Neuronal stem cell (in vitro differentiated cells): Measurements from ENCODE around the gene VWDE.

Experiments used
- DNase-seq: peaks from one replicate; pipeline ENCODE4 v3.0.0-alpha.2; 2013; ENCODE audit warnings: low spot score
- H2AFZ ChIP-seq: one replicate; pipeline ENCODE4 v1.6.1; 2013; ENCODE audit warnings: mild to moderate bottlenecking, low read length, inconsistent platforms
- H2AK5ac ChIP-seq: 2 replicates; pipeline ENCODE4 v1.6.1; 2013; ENCODE audit warnings: low read depth, mild to moderate bottlenecking, inconsistent platforms, low read length, moderate library complexity, mixed read lengths
- H2BK120ac ChIP-seq: 2 replicates; pipeline ENCODE4 v1.6.1; 2013; ENCODE audit warnings: low read depth, mild to moderate bottlenecking, inconsistent platforms, low read length, moderate library complexity, mixed read lengths
- H2BK12ac ChIP-seq: one replicate; pipeline ENCODE4 v1.6.1; 2013; ENCODE audit warnings: low read length, inconsistent platforms
- H2BK15ac ChIP-seq: 2 replicates; pipeline ENCODE4 v1.6.1; 2013; ENCODE audit warnings: mild to moderate bottlenecking, low read length, inconsistent platforms, mixed read lengths
- H2BK5ac ChIP-seq: one replicate; pipeline ENCODE4 v1.6.1; 2013; ENCODE audit warnings: inconsistent platforms, mild to moderate bottlenecking, low read length, moderate library complexity
- H3K14ac ChIP-seq: one replicate; pipeline ENCODE4 v1.6.1; 2013; ENCODE audit warnings: low read length, inconsistent platforms
- H3K18ac ChIP-seq: 2 replicates; pipeline ENCODE4 v1.6.1; 2013; ENCODE audit warnings: low read length, inconsistent platforms
- H3K23ac ChIP-seq: 2 replicates; pipeline ENCODE4 v1.6.1; 2013; ENCODE audit warnings: low read depth, mild to moderate bottlenecking, mixed read lengths, low read length, inconsistent platforms; ENCODE audit not compliant: poor library complexity
- H3K27ac ChIP-seq: replicated peaks from 3 replicates; pipeline ENCODE4 v1.5.1; 2013; ENCODE audit warnings: low read length, inconsistent platforms
- H3K27me3 ChIP-seq, 3 experiments: 2 replicates each; pipeline ENCODE4 v1.6.1; 2013; ENCODE audit warnings: low read length in 3 of 3, mild to moderate bottlenecking in 2 of 3, inconsistent platforms in 1 of 3, low read depth in 1 of 3, mixed read lengths in 1 of 3, moderate library complexity in 1 of 3; ENCODE audit not compliant: control insufficient read depth in 3 of 3, insufficient read depth in 3 of 3
- H3K36me3 ChIP-seq, 2 donors: replicated peaks in 1 of 2; 2 replicates each; pipeline ENCODE4 v1.6.1; 2013; ENCODE audit warnings: low read length in 2 of 2; ENCODE audit not compliant: control insufficient read depth in 2 of 2, insufficient read depth in 2 of 2
- H3K4ac ChIP-seq: 2 replicates; pipeline ENCODE4 v1.6.1; 2013; ENCODE audit warnings: inconsistent platforms, mild to moderate bottlenecking, low read length, moderate library complexity
- H3K4me1 ChIP-seq, 2 donors: 1 replicate in 1 of 2; 2 replicates in 1 of 2; pipeline ENCODE4 v1.6.1; 2013; ENCODE audit warnings: low read length in 2 of 2, low read depth in 1 of 2; ENCODE audit not compliant: control insufficient read depth in 2 of 2, insufficient read depth in 1 of 2
- H3K4me2 ChIP-seq: one replicate; pipeline ENCODE4 v1.6.1; 2013; ENCODE audit warnings: mild to moderate bottlenecking, low read length, inconsistent platforms; ENCODE audit not compliant: insufficient read depth, poor library complexity, severe bottlenecking
- H3K4me3 ChIP-seq, 2 donors: 2 replicates each; pipeline ENCODE4 v1.5.1; 2013; ENCODE audit warnings: low read length in 2 of 2, mild to moderate bottlenecking in 2 of 2, inconsistent platforms in 1 of 2, moderate library complexity in 1 of 2
- H3K79me1 ChIP-seq: one replicate; pipeline ENCODE4 v1.6.1; 2013; ENCODE audit warnings: low read depth, mild to moderate bottlenecking, inconsistent platforms, low read length, moderate library complexity
- H3K9ac ChIP-seq: one replicate; pipeline ENCODE4 v1.6.1; 2013; ENCODE audit warnings: mild to moderate bottlenecking, low read depth, low read length, inconsistent platforms; ENCODE audit not compliant: poor library complexity
- H3K9me3 ChIP-seq, 2 donors: replicated peaks in 1 of 2; 2 replicates each; pipeline versions ENCODE3 to v1.6.1; 2013; ENCODE audit warnings: low read length in 2 of 2, mild to moderate bottlenecking in 2 of 2, inconsistent platforms in 1 of 2, low read depth in 1 of 2, mixed read lengths in 1 of 2, moderate library complexity in 1 of 2; ENCODE audit not compliant: control insufficient read depth in 2 of 2, insufficient read depth in 1 of 2
- H4K8ac ChIP-seq: one replicate; pipeline ENCODE4 v1.6.1; 2013; ENCODE audit warnings: low read depth, mild to moderate bottlenecking, inconsistent platforms, low read length, moderate library complexity
- H4K91ac ChIP-seq: one replicate; pipeline ENCODE4 v1.6.1; 2013; ENCODE audit warnings: low read length, low read depth, mild to moderate bottlenecking, inconsistent platforms; ENCODE audit not compliant: poor library complexity
- WGBS, 2 donors: extraction: QIAGEN DNeasy Blood & Tissue Kit; methylation state at CpG; one replicate each; pipeline ENCODE4 v1.1.7; 2013; ENCODE audit warnings: missing lambda C conversion rate in 2 of 2, mixed read lengths in 1 of 2; ENCODE audit not compliant: insufficient read length in 2 of 2, insufficient replicate concordance in 1 of 2; ENCODE audit errors: extremely low coverage in 2 of 2; 5-methylcytosine and 5-hydroxymethylcytosine counted together

VWDE gene

GRCh38 chr7:12358694-12359093, 45.0 kb downstream of the VWDE start:
- Histone ChIP-seq H3K79me1 (no peaks in the 10 kb centered on the region), H3K4ac (no peak overlapping the region), H3K36me3 (no peaks in the 10 kb centered on the region), H4K8ac (no peak overlapping the region), H2BK120ac (no peak overlapping the region), H2AK5ac (no peak overlapping the region), H3K14ac (no peak overlapping the region), H2BK12ac (no peak overlapping the region), H2BK5ac (no peak overlapping the region), H3K18ac (no peak overlapping the region), H3K9ac (no peak overlapping the region), H3K23ac (no peak overlapping the region), H4K91ac (no peak overlapping the region), H3K27ac (no peak overlapping the region), H2BK15ac (no peak overlapping the region), H3K27me3 (no peaks in the 10 kb centered on the region), H3K9me3 (no peaks in the 10 kb centered on the region), H3K4me1 (no peaks in the 10 kb centered on the region), H2AFZ (no peak overlapping the region), H3K4me3 (no peak overlapping the region), H3K4me2 (no peak overlapping the region)
- no peak for DNase-seq

DNA sequence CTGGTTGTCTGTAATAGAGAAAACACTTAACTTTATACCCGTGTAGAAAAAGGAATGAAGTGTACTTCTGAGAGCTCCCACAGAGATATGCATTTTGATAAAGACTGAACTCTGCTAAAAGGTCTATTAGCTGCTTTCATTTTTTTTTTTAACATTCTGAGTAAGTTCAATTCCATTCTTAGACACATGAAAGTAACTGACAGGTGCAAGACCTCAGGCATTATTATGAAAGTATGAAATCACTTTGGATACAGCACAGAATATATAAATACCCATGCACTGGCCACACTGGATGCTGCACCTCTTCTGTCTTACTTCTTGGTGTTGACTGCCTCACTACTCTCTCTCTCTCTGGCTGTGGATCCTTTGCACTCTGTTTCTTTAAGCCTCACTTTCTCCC, 46.2 kb downstream of the VWDE start:
- no peak overlapping the region for H3K4me3 ChIP-seq
- WGBS, 2 donors = no CpG with 5 or more reads among the region's 1 CpG

DNA sequence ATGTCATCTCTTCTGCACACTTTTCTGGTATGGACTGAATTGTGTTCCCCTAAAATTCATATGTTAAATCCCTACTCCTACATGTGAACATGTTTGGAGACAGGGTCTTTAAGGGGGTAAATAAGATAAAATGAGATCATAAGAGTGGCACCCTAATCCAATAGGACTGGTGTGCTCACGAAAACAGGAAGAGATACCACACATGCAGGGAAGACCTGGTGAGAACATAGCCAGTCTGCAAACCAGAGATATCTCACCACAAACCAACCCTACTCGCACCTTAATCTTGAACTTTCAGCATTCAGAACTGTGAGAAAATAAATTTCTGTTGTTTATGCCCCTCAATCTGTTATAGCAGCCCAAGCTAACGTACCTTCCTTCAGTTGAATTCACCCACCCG, 51.8 kb downstream of the VWDE start:
- H3K36me3 ChIP-seq = no peaks in the 10 kb centered on the region
- H2BK12ac ChIP-seq = no peak overlapping the region
- no peak for DNase-seq

More for the DNA sequence above, 46.2 kb downstream of the VWDE start:
- H2BK15ac ChIP-seq = no peak overlapping the region
- DNase-seq = no peak
- no peak overlapping the region for H2BK12ac ChIP-seq
- H3K27ac ChIP-seq = no peak overlapping the region
- no peak overlapping the region for H3K4me2 ChIP-seq
- H3K27me3 ChIP-seq = no peaks in the 10 kb centered on the region
- H4K91ac ChIP-seq = no peak overlapping the region
- H4K8ac ChIP-seq = no peak overlapping the region
- no peaks in the 10 kb centered on the region for H3K79me1 ChIP-seq
- H3K14ac ChIP-seq = no peak overlapping the region
- no peak overlapping the region for H2BK120ac ChIP-seq
- H3K9ac ChIP-seq = no peak overlapping the region
- no peak overlapping the region for H2AK5ac ChIP-seq
- no peak overlapping the region for H2BK5ac ChIP-seq
- H3K18ac ChIP-seq = no peak overlapping the region
- no peak overlapping the region for H2AFZ ChIP-seq
- no peak overlapping the region for H3K4ac ChIP-seq
- no peaks in the 10 kb centered on the region for H3K4me1 ChIP-seq
- no peak overlapping the region for H3K23ac ChIP-seq
- no peaks in the 10 kb centered on the region for H3K36me3 ChIP-seq
- no peaks in the 10 kb centered on the region for H3K9me3 ChIP-seq

DNA sequence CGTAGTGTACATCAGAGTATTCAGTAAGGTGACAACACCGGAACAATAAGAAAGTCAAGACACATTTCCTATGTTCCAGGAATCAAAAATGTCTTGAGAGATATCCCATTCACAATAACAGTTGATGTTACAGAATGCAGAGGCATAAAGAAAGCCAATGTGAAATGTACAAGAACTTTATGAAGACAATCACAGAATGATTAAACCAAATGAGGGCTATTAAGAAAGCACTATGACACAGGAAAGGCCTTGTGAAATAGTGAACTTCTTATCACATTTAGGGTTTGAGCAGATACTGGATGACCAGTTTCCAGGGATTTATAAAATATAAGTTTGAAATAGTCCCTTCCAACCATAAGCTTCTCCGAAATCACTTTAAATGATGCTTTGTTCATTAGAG, 52.7 kb downstream of the VWDE start:
- no peak overlapping the region for H3K14ac ChIP-seq
- no peaks in the 10 kb centered on the region for H3K9me3 ChIP-seq
- H3K23ac ChIP-seq = no peak overlapping the region
- H2BK15ac ChIP-seq = no peak overlapping the region
- WGBS, 2 donors = no CpG with 5 or more reads among the region's 3 CpGs
- H3K79me1 ChIP-seq = no peaks in the 10 kb centered on the region
- H2BK5ac ChIP-seq = no peak overlapping the region
- H4K8ac ChIP-seq = no peak overlapping the region
- DNase-seq = no peak
- no peak overlapping the region for H3K9ac ChIP-seq
- no peaks in the 10 kb centered on the region for H3K36me3 ChIP-seq
- no peak overlapping the region for H2AK5ac ChIP-seq
- H3K4me1 ChIP-seq = no peaks in the 10 kb centered on the region
- no peaks in the 10 kb centered on the region for H3K27me3 ChIP-seq
- H3K4me2 ChIP-seq = no peak overlapping the region
- H2BK12ac ChIP-seq = no peak overlapping the region
- no peak overlapping the region for H3K4ac ChIP-seq
- H3K4me3 ChIP-seq = no peak overlapping the region
- no peak overlapping the region for H2BK120ac ChIP-seq
- no peak overlapping the region for H3K27ac ChIP-seq
- H3K18ac ChIP-seq = no peak overlapping the region
- H4K91ac ChIP-seq = no peak overlapping the region
- H2AFZ ChIP-seq = no peak overlapping the region

More for the DNA sequence above, 51.8 kb downstream of the VWDE start:
- Histone ChIP-seq H2AFZ (no peak overlapping the region), H3K27me3 (no peaks in the 10 kb centered on the region), H3K23ac (no peak overlapping the region), H3K14ac (no peak overlapping the region), H2BK15ac (no peak overlapping the region), H2BK120ac (no peak overlapping the region), H3K18ac (no peak overlapping the region), H3K9me3 (no peaks in the 10 kb centered on the region), H2BK5ac (no peak overlapping the region), H3K4me3 (no peak overlapping the region), H3K27ac (no peak overlapping the region), H3K9ac (no peak overlapping the region), H4K91ac (no peak overlapping the region), H3K4ac (no peak overlapping the region), H3K79me1 (no peaks in the 10 kb centered on the region), H4K8ac (no peak overlapping the region), H3K4me2 (no peak overlapping the region), H2AK5ac (no peak overlapping the region), H3K4me1 (no peaks in the 10 kb centered on the region)
- WGBS, 2 donors = no CpG with 5 or more reads among the region's 4 CpGs
